Iris pigment epithelial cell (primary cell): ENCODE results near the gene ICAM2.

Source experiments
- DNase-seq: peaks from one replicate; pipeline ENCODE4 v3.0.0-alpha.2; 2011; ENCODE audit warnings: low read depth

ICAM2 gene

GRCh38 chr17:64020056-64020766 is at the start of gene ICAM2:
ICAM2 (minus strand) TSS chr17:64020633; CDS start chr17:64006691, 13,942 bp downstream.
- DNase-seq, result no peak

- no peak for DNase-seq
Observed at GRCh38 chr17:64070213-64070612, 49.8 kb upstream of the ICAM2 start.

GRCh38 chr17:64069143-64069542 is 48.7 kb upstream of the ICAM2 start:
- DNase-seq, result no peak

- DNase-seq, result no peak
Observed at GRCh38 chr17:64067657-64068056, 47.2 kb upstream of the ICAM2 start.

GRCh38 chr17:64066716-64067115 is 46.3 kb upstream of the ICAM2 start:
- no peak for DNase-seq

- no peak for DNase-seq
Observed at GRCh38 chr17:64065161-64065560, 44.7 kb upstream of the ICAM2 start.

GRCh38 chr17:64064331-64064730 is 43.9 kb upstream of the ICAM2 start:
- no peak for DNase-seq

- peak; percentile 38 for DNase-seq
Observed at GRCh38 chr17:64063766-64064224, 43.4 kb upstream of the ICAM2 start.

- DNase-seq, result no peak
Observed at GRCh38 chr17:64063088-64063487, 42.7 kb upstream of the ICAM2 start.

GRCh38 chr17:64061178-64061898 is 40.9 kb upstream of the ICAM2 start:
- DNase-seq, result peak; percentile 45

- no peak for DNase-seq
Observed at GRCh38 chr17:64060331-64060730, 39.9 kb upstream of the ICAM2 start.

- no peak for DNase-seq
Observed at GRCh38 chr17:64059756-64060155, 39.3 kb upstream of the ICAM2 start.

GRCh38 chr17:64058621-64059020 is 38.2 kb upstream of the ICAM2 start:
- no peak for DNase-seq

- peak; percentile 26 for DNase-seq
Observed at GRCh38 chr17:64057701-64058263, 37.3 kb upstream of the ICAM2 start.

GRCh38 chr17:64056269-64057005 is 36.0 kb upstream of the ICAM2 start:
- no peak for DNase-seq

- DNase-seq, result no peak
Observed at GRCh38 chr17:64055183-64056142, 35.0 kb upstream of the ICAM2 start.

GRCh38 chr17:64054304-64054703 is 33.9 kb upstream of the ICAM2 start:
- no peak for DNase-seq

GRCh38 chr17:64053101-64053500 is 32.7 kb upstream of the ICAM2 start:
- DNase-seq, result no peak

GRCh38 chr17:64051153-64051552 is 30.7 kb upstream of the ICAM2 start:
- DNase-seq, result no peak

- DNase-seq, result no peak
Observed at GRCh38 chr17:64048805-64049204, 28.4 kb upstream of the ICAM2 start.

GRCh38 chr17:64045176-64045575 is 24.7 kb upstream of the ICAM2 start:
- DNase-seq, result no peak
